HCT116 (cell line): ENCODE results near the gene PIGN.

Experiments used
- EZH2 ChIP-seq: fragments of 200-600 bp; sonication (generic); IDR thresholded peaks from 2 replicates; pipeline ENCODE4 v1.6.1; 2017; ENCODE audit warnings: antibody characterized with exemption, mixed run types
- EZH2phosphoT487 ChIP-seq: fragments of 200-600 bp; IDR thresholded peaks from 2 replicates; pipeline ENCODE4 v1.6.1; 2018; ENCODE audit warnings: antibody characterized with exemption, borderline replicate concordance
- MAX ChIP-seq: IDR thresholded peaks from 2 replicates; pipeline ENCODE4 v1.6.1; 2012
- POLR2A ChIP-seq: IDR thresholded peaks from 2 replicates; pipeline ENCODE4 v1.7.0; 2011; ENCODE audit warnings: borderline replicate concordance; ENCODE audit not compliant: insufficient read depth, insufficient read length; ENCODE audit errors: extremely low read depth
- POLR2AphosphoS5 ChIP-seq: IDR thresholded peaks from 2 replicates; pipeline ENCODE4 v1.6.1; 2011; ENCODE audit warnings: mild to moderate bottlenecking, low read depth, low read length, moderate library complexity
- SIN3A ChIP-seq: IDR thresholded peaks from 2 replicates; pipeline ENCODE4 v1.6.1; 2012; ENCODE audit warnings: low read depth
- SP1 ChIP-seq: IDR thresholded peaks from 2 replicates; pipeline ENCODE4 v1.6.1; 2012; ENCODE audit warnings: low read depth
- ZFX ChIP-seq: fragments of 450-650 bp; IDR thresholded peaks from 2 replicates; pipeline ENCODE4 v1.6.1; 2017
- TF ChIP-seq, protein P1 (sequence below), 3 experiments: fragments of 200-600 bp in 1 of 3; sonication (generic) in 1 of 3; IDR thresholded peaks in 2 of 3; conservative IDR thresholded peaks in 1 of 3; 2 replicates each; pipeline ENCODE4 v1.5.1; 2012 to 2017; ENCODE audit warnings: low read depth in 2 of 3, low read length in 2 of 3, antibody characterized with exemption in 1 of 3, borderline replicate concordance in 1 of 3, control low read depth in 1 of 3, mild to moderate bottlenecking in 1 of 3, mixed read lengths in 1 of 3, mixed run types in 1 of 3, moderate library complexity in 1 of 3; ENCODE audit not compliant: insufficient read depth in 1 of 3

GRCh38 chr18:62091487-62092120 lies 95.3 kb downstream of the PIGN start:
- TF ChIP-seq POLR2AphosphoS5, result no peak
- TF ChIP-seq POLR2A, result no peak
- TF ChIP-seq EZH2phosphoT487, result no peak
- TF ChIP-seq, protein P1, sequence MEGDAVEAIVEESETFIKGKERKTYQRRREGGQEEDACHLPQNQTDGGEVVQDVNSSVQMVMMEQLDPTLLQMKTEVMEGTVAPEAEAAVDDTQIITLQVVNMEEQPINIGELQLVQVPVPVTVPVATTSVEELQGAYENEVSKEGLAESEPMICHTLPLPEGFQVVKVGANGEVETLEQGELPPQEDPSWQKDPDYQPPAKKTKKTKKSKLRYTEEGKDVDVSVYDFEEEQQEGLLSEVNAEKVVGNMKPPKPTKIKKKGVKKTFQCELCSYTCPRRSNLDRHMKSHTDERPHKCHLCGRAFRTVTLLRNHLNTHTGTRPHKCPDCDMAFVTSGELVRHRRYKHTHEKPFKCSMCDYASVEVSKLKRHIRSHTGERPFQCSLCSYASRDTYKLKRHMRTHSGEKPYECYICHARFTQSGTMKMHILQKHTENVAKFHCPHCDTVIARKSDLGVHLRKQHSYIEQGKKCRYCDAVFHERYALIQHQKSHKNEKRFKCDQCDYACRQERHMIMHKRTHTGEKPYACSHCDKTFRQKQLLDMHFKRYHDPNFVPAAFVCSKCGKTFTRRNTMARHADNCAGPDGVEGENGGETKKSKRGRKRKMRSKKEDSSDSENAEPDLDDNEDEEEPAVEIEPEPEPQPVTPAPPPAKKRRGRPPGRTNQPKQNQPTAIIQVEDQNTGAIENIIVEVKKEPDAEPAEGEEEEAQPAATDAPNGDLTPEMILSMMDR (IDR thresholded peaks at IDR 0.05 in 2 of 3, conservative IDR thresholded peaks at IDR 0.05 in 1 of 3; ENCODE audit: borderline replicate concordance in 1 of 3, insufficient read depth in 1 of 3, low read depth in 2 of 3, low read length in 2 of 3), result no peak
- TF ChIP-seq MAX, result no peak
- TF ChIP-seq ZFX, result no peak
- no peak for TF ChIP-seq SIN3A
- no peak for TF ChIP-seq EZH2
- TF ChIP-seq SP1, result no peak
